NCI-H1417 (cell line): ENCODE results near the gene RIOK1.
"Not testable (repeated sequence)": the region's sequence is repeated elsewhere in the genome, so short reads cannot be mapped to it uniquely, and the experiment has no call there.

ENCODE experiments used
- DNase-seq, 3 experiments: peaks; one replicate each; lab custom pipeline; 2025; lab: John Stamatoyannopoulos, UW

Gene RIOK1

DNA sequence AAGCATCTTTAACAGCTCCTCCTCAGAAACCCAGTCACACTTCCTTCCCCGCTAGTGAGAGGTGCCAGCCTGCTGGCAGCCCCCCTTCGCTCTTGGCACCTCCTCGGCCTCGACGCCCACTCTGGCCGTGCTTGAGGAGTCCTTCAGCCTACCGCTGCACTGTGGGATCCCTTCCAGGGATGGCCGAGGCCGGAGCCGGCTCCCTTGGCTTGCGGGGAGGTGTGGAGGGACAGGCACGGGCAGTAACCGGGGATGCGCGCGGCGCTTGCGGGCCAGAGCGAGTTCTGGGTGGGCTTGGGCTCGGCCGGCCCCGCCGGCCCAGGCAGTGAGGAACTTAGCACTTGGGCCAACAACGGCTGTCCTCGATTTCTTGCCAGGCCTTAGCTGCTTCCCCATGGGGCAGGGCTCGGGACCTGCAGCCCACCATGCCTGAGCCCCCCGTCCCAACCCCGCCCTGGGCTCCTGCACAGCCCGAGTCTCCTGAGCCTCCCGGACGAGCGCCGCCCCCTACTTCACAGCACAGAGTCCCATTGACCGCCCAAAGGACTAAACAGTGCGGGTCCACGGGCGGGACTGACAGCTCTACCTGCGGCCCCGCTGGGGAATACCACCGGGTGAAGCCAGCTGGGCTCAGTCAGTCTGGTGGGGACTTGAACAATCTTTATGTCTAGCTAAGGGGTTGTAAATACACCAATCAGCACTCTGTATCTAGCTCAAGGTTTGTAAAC lies 51.6 kb downstream of the RIOK1 start:
- DNase-seq, result no peak

DNA sequence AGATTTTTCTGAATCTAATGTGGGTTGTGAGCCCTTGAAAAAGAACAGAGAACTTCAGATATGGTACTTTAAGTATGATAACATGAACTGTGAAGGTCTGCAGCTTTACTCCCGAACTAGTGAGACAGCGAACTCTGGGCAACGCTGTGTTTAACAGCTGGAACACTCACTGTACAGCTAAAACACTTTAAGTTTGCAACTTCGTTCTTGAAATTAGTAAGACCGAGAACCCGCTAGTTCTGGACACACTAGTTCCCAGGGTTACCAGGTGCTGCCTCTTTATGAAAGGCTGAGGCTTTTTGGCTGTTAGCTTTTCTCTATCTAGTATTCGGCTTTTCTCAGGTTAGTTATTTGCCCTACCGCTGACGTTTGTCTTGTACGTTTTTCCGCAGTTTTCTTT lies 52.9 kb downstream of the RIOK1 start:
- no peak for DNase-seq

GRCh38 chr6:7445101-7445500 lies 55.5 kb downstream of the RIOK1 start:
- DNase-seq, result no peak

GRCh38 chr6:7445885-7446461 lies 56.4 kb downstream of the RIOK1 start:
- no peak for DNase-seq

GRCh38 chr6:7446619-7447325 lies 57.2 kb downstream of the RIOK1 start:
- no peak for DNase-seq

- DNase-seq, result no peak
Measured at GRCh38 chr6:7448232-7448631, 58.6 kb downstream of the RIOK1 start.

GRCh38 chr6:7449018-7449417 lies 59.4 kb downstream of the RIOK1 start:
- no peak for DNase-seq

- DNase-seq, result no peak
Measured at GRCh38 chr6:7451326-7451725, 61.7 kb downstream of the RIOK1 start.

DNA sequence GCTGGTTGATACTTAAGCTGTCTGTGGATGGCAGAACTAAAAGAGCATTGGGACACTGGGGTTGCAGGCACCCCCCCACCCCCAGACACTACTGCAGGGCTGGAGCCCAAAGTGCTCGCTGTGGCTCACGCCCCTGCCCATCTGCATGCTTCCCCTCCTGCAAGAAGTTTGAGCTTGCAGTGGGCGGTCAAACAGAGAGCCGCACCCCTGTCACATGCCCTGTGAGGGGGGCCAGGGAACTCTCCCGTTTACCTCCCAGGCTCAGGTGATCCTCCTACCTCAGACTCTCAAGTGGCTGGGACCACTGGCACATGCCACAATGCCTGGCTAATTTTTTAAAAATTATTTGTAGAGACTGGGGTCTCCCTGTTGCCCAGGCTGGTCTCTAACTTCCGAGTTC lies 63.3 kb downstream of the RIOK1 start:
- DNase-seq, result no peak

GRCh38 chr6:7454696-7455358 lies 65.2 kb downstream of the RIOK1 start:
- no peak for DNase-seq

- DNase-seq, result not testable (repeated sequence)
Measured at GRCh38 chr6:7456302-7456701, 66.7 kb downstream of the RIOK1 start.

- no peak for DNase-seq
Measured at GRCh38 chr6:7461416-7461815, 71.8 kb downstream of the RIOK1 start.

- DNase-seq, result no peak
Measured at GRCh38 chr6:7463785-7464184, 74.2 kb downstream of the RIOK1 start.

DNA sequence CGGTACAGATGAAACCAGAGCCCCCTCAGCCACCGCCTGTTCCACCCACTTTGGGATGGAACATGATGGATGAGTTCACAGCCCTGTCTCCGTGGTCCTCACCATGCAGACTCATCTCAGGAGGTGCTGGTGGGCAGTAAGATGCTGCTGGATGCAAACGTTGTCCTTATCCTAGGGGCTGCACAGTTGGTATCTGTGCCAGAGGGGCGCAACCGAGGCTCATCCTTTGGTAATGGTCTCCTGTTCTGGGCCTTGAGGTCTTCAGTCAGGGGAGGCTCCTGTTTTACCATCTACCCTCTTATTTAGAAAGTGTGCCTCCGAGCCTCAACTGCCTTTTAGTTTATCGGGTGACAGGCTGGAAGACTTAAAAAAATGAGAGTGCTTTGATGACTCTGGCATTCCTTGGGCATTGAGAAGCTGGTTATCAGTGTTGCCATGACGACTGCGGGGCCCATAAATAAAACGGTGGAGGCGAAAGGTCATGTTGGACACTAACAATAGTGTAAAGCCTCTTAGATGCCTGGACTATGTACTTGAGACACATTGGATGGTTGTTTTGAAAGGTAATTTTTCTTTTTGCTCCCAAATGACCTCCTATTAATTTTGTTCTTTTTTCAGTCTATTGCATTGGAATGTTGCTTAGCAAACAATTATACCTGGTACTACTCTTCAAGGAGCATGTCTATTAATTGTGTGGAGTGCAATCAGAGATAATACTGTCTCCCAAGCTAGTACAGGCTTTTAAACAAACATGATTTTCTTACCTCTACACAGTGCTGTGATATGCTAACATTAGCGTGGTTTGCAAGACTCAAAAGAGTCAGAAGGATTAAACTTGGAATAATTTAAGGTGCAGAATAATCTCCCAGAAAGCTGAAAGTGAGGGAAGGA lies 77.6 kb downstream of the RIOK1 start:
- peak in 1 of 3 experiments; percentile 15 for DNase-seq
